Heart right ventricle (tissue), 16 donors: ENCODE data around the gene FBXO10. TPM values are rescaled to one million over a fixed set of nuclear protein-coding genes. Genes with fewer than 3 reads are reported as not detected.

ENCODE experiments used
- ATAC-seq, 8 donors: fragments of 200-7000 bp; cut with Tn5 transposase; one replicate each; pipeline ENCODE4 v1.9.1; 2020; ENCODE audit warnings: mild to moderate bottlenecking in 8 of 8, moderate library complexity in 8 of 8, moderate number of reproducible peaks in 1 of 8
- DNase-seq, 2 donors: peaks; one replicate each; pipeline ENCODE4 v3.0.0-alpha.2; 2020
- H3K27ac ChIP-seq, 10 donors: fragments of 200-600 bp; sonication (generic) in 2 of 10; one replicate each; pipeline versions ENCODE4 v1.5.0 to v1.8.0; 2020 to 2022; ENCODE audit warnings: mild to moderate bottlenecking in 3 of 10
- H3K27me3 ChIP-seq, 7 donors: fragments of 200-600 bp; one replicate each; pipeline ENCODE4 v1.8.0; 2021 to 2022; ENCODE audit warnings: mild to moderate bottlenecking in 2 of 7
- H3K36me3 ChIP-seq, 9 donors: fragments of 200-600 bp; sonication (generic) in 1 of 9; one replicate each; pipeline versions ENCODE4 v1.5.0 to v1.8.0; 2020 to 2022; ENCODE audit warnings: mild to moderate bottlenecking in 2 of 9
- H3K4me1 ChIP-seq, 9 donors: fragments of 200-600 bp; sonication (generic) in 1 of 9; one replicate each; pipeline versions ENCODE4 v1.5.0 to v1.8.0; 2020 to 2022; ENCODE audit warnings: mild to moderate bottlenecking in 4 of 9
- H3K4me3 ChIP-seq, 10 donors: fragments of 200-600 bp; sonication (generic) in 2 of 10; one replicate each; pipeline versions ENCODE4 v1.5.0 to v1.8.0; 2020 to 2022; ENCODE audit warnings: mild to moderate bottlenecking in 7 of 10, moderate library complexity in 2 of 10
- H3K9me3 ChIP-seq, 11 donors: fragments of 200-600 bp in 10 of 11; sonication (generic) in 2 of 11; one replicate each; pipeline versions ENCODE4 v1.5.0 to v1.8.0; 2013 to 2022; ENCODE audit warnings: mild to moderate bottlenecking in 2 of 11, control low read depth in 1 of 11, moderate library complexity in 1 of 11
- CTCF ChIP-seq, 9 donors: fragments of 200-600 bp; sonication (generic) in 2 of 9; IDR thresholded peaks; one replicate each; pipeline versions ENCODE4 v1.5.0 to v1.8.0; 2021 to 2022; ENCODE audit warnings: antibody characterized with exemption in 9 of 9, mild to moderate bottlenecking in 5 of 9, moderate library complexity in 1 of 9
- WGBS, 2 donors: extraction: QIAGEN DNeasy Blood & Tissue Kit; methylation state at CpG; one replicate each; pipeline ENCODE4 v1.1.7; 2013; ENCODE audit warnings: inconsistent platforms in 1 of 2; 5-methylcytosine and 5-hydroxymethylcytosine counted together
- intact Hi-C, 10 donors: fragments of 100-400 bp; cut with DNase I; formaldehyde crosslinking; loops; one replicate each; pipeline versions ENCODE4 v1.11.1 to v1.14.2; 2022
- polyA plus RNA-seq, 2 donors: library from polyadenylated mRNA; stranded (reverse); fragments of 200-250 nt; gene quantifications; one replicate each; pipeline ENCODE4 v1.2.3, GENCODE V29; 2013
- total RNA-seq, 10 donors: library from RNA; stranded (reverse); fragmentation: NEBNext Ultra II Directional in 3 of 10; extraction: Animal tissue kit (Norgen Biotek cat#: 25700) in 3 of 10; gene quantifications; one replicate each; pipeline versions ENCODE4 v1.2.1 to v1.2.4, GENCODE V29; 2021 to 2023
- donor health status: Arrhythmogenic right ventricular cardiomyopathy.
- donor health status: ischemic (EF 13 %, LVEDD 7.1; RV severe dilation, severe dysfunction).
- donor health status: healthy with polysubstance abuse.
- donor health status: DM: no; HTN: yes; CAD: no.
- donor health status: DM: no; HTN: no; CAD: no.
- donor health status: ischemic (EF 25% LVEDD 6.9; RV normal size, moderate dysfunction).
- donor health status: ischemic (EF 25% LVEDD 5.7; RV mildly dilated, moderate dysfunction).
- donor health status: healthy.
- donor health status: DM: yes; HTN: yes; CAD: no.
- donor health status: Ischemic cardiomyopathy.
- donor health status: ischemic (EF 35%, LVEDD 5.7; RV mildly dilated, moderate dysfunction).
- donor health status: nonischemic (EF 11% LVEDD 7.7; RV severe dilation, severe dysfunction).
- donor health status: DM: yes; HTN: yes; CAD: no.
- donor health status: PGD.
- donor health status: ischemic (EF 29% LVEDD 5.4; RV normal size, mild dysfunction).
- donor health status: nonischemic (EF 23%, LVEDD 6.1; RV moderate dilation, normal function).

FBXO10 gene
- total and polyA plus RNA-seq, 12 donors: 2.3 to 7.4 (median 5.8) TPM

GRCh38 chr9:37541465-37541864 lies 34.7 kb downstream of the FBXO10 start:
- H3K4me3 ChIP-seq: no peak overlapping the region

GRCh38 chr9:37540634-37541033 lies 35.5 kb downstream of the FBXO10 start:
- intact Hi-C loops: no loop called here
- ATAC-seq (peak; percentile 51 to 93 (median 82)), DNase-seq (peak; percentile 47 to 63)

More at GRCh38 chr9:37541465-37541864, 34.7 kb downstream of the FBXO10 start:
- no peak for DNase-seq
- intact Hi-C loops: no loop called here
- peak in 1 of 8 donors; percentile 40 for ATAC-seq
- H3K27ac ChIP-seq: no peak overlapping the region
- H3K36me3 ChIP-seq: peaks cover 0 to 51% (median 6%) of the 10 kb centered on the region in 9 donors
- H3K9me3 ChIP-seq: no peaks in the 10 kb centered on the region
- 97 to 99% methylated on average over 8 of the region's 8 CpGs for WGBS, 2 donors
- no peaks in the 10 kb centered on the region for H3K27me3 ChIP-seq
- TF ChIP-seq CTCF (IDR thresholded peaks at IDR 0.05): no peak
- peaks cover 0 to 11% (median 0%) of the 10 kb centered on the region in 9 donors for H3K4me1 ChIP-seq

GRCh38 chr9:37539634-37540033 lies 36.5 kb downstream of the FBXO10 start:
- TF ChIP-seq CTCF (IDR thresholded peaks at IDR 0.05): no peak
- ATAC-seq (no peak), DNase-seq (no peak)
- H3K4me3 ChIP-seq: no peak overlapping the region
- peaks cover 0 to 11% (median 0%) of the 10 kb centered on the region in 9 donors for H3K4me1 ChIP-seq
- no peak overlapping the region for H3K27ac ChIP-seq
- intact Hi-C loops: no loop called here
- H3K9me3 ChIP-seq: no peaks in the 10 kb centered on the region
- H3K27me3 ChIP-seq: no peaks in the 10 kb centered on the region
- peaks cover 0 to 68% (median 6%) of the 10 kb centered on the region in 9 donors for H3K36me3 ChIP-seq

More at GRCh38 chr9:37540634-37541033, 35.5 kb downstream of the FBXO10 start:
- peak overlapping the region in 1 of 10 donors; percentile 31 for H3K27ac ChIP-seq
- H3K36me3 ChIP-seq: peaks cover 0 to 60% (median 6%) of the 10 kb centered on the region in 9 donors
- H3K4me3 ChIP-seq: no peak overlapping the region
- H3K4me1 ChIP-seq: peaks cover 0 to 11% (median 0%) of the 10 kb centered on the region in 9 donors
- peak in 1 of 9 donors; percentile 15 for TF ChIP-seq CTCF (IDR thresholded peaks at IDR 0.05)
- H3K9me3 ChIP-seq: no peaks in the 10 kb centered on the region
- 45 to 48% methylated on average over 3 of the region's 3 CpGs for WGBS, 2 donors
- no peaks in the 10 kb centered on the region for H3K27me3 ChIP-seq

GRCh38 chr9:37538099-37538498 lies 38.1 kb downstream of the FBXO10 start:
- Histone ChIP-seq H3K27ac (no peak overlapping the region), H3K36me3 (peaks cover 0 to 75% (median 6%) of the 10 kb centered on the region in 9 donors), H3K9me3 (no peaks in the 10 kb centered on the region), H3K4me3 (no peak overlapping the region), H3K27me3 (no peaks in the 10 kb centered on the region), H3K4me1 (peaks cover 0 to 11% (median 0%) of the 10 kb centered on the region in 9 donors)
- ATAC-seq: no peak
- TF ChIP-seq CTCF (IDR thresholded peaks at IDR 0.05): no peak
- 95 to 96% methylated on average over 7 of the region's 7 CpGs for WGBS, 2 donors
- intact Hi-C loops: no loop called here
- no peak for DNase-seq
